Measurements from ENCODE around the gene AURKB.

Gene AURKB

DNA sequence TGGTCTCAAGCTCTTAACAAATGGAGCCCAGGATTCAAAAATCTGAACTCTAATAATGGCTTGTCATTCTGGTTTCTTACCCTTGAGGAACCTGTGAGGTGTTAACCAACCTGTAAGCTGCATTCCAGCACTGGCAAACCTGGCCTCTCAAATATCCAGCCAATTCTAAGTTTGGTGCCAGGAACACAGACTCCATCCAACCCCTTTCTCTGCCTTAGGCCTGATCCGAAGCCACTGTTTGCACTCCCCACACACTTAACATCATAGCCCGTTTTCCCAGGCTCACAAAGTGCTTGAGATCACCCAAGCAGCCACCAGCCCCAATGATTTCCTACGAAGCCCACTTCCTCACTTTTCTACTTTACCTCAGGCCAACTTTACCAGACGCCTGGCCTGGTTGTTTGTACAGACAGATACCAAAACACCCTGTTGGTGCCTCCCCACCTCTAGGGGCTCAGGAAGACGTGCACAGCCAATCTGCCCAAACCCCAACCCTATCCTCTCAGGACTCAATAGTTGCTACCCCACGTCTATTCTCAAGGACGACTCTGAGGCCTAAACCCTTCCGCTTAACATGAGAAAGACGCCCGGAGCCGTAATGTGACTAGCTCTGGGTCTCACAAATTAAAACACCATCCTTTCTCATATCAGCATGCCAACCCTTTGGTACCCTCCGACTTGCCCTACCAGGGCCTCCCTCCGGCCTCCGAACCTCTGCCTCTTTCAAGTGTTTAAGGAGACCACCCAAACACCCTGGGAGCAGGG is 55.0 kb downstream of the AURKB start:
- no peak for DNase-seq (ENCODE audit: low spot score)
- TF ChIP-seq, protein P1, sequence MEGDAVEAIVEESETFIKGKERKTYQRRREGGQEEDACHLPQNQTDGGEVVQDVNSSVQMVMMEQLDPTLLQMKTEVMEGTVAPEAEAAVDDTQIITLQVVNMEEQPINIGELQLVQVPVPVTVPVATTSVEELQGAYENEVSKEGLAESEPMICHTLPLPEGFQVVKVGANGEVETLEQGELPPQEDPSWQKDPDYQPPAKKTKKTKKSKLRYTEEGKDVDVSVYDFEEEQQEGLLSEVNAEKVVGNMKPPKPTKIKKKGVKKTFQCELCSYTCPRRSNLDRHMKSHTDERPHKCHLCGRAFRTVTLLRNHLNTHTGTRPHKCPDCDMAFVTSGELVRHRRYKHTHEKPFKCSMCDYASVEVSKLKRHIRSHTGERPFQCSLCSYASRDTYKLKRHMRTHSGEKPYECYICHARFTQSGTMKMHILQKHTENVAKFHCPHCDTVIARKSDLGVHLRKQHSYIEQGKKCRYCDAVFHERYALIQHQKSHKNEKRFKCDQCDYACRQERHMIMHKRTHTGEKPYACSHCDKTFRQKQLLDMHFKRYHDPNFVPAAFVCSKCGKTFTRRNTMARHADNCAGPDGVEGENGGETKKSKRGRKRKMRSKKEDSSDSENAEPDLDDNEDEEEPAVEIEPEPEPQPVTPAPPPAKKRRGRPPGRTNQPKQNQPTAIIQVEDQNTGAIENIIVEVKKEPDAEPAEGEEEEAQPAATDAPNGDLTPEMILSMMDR (conservative IDR thresholded peaks at IDR 0.05; ENCODE audit: low read depth), result no peak
- POLR2A ChIA-PET (ENCODE audit: low non-redundant PET), result interaction anchor here (1.2 to 1.4 kb wide), 2 partner anchors 9 to 16 kb away, joined by 3 read pairs; no protein-coding TSS in a partner anchor
- CTCF ChIA-PET, result interaction anchor here (1.7 kb wide), 1 partner anchor 36 kb away, joined by 6 read pairs; no protein-coding TSS in a partner anchor
- H3K27ac ChIP-seq, result peak overlapping the region; percentile 98

Data from RWPE1 (cell line).